Body of pancreas (tissue), 4 donors: ENCODE results near the gene SCN8A. TPM values are rescaled to one million over a fixed set of nuclear protein-coding genes. Genes with fewer than 3 reads are reported as not detected.

ENCODE experiments used
- ATAC-seq: fragments of 150-250 bp; one replicate; pipeline ENCODE4 v1.9.1; 2016
- DNase-seq, 4 donors: peaks; one replicate each; pipeline ENCODE4 v3.0.0-alpha.2; 2019
- H3K27ac ChIP-seq, 4 donors: fragments of 200-600 bp; sonication (generic); 1 replicate in 3 of 4; 2 replicates in 1 of 4; pipeline versions ENCODE4 v1.5.1 to v1.6.1; 2016 to 2019; ENCODE audit warnings: mild to moderate bottlenecking in 1 of 4, mixed read lengths in 1 of 4, moderate library complexity in 1 of 4
- H3K27me3 ChIP-seq, 2 donors: fragments of 200-600 bp; sonication (generic); one replicate each; pipeline ENCODE4 v1.6.0; 2016; ENCODE audit warnings: mild to moderate bottlenecking in 1 of 2
- H3K36me3 ChIP-seq, 2 donors: fragments of 200-600 bp; sonication (generic); replicated peaks in 1 of 2; 2 replicates each; pipeline ENCODE4 v1.5.1; 2016; ENCODE audit warnings: low read depth in 2 of 2; ENCODE audit not compliant: insufficient read depth in 1 of 2
- H3K4me1 ChIP-seq: fragments of 200-600 bp; sonication (generic); one replicate; pipeline ENCODE4 v1.6.0; 2016
- H3K4me3 ChIP-seq, 2 donors: fragments of 200-600 bp; sonication (generic); 1 replicate in 1 of 2; 2 replicates in 1 of 2; pipeline ENCODE4 v1.5.1; 2016 to 2019
- H3K9me3 ChIP-seq, 3 donors: fragments of 200-600 bp; sonication (generic); 1 replicate in 2 of 3; 2 replicates in 1 of 3; pipeline ENCODE4 v1.5.1; 2016
- CTCF ChIP-seq, 7 experiments: fragments of 450-650 bp in 4 of 7; fragments of 200-600 bp in 3 of 7; sonication (generic) in 3 of 7; IDR thresholded peaks; one replicate each; pipeline ENCODE4 v1.5.1; 2016 to 2019; ENCODE audit warnings: antibody characterized with exemption in 7 of 7
- POLR2A ChIP-seq, 3 donors: fragments of 450-650 bp; IDR thresholded peaks; one replicate each; pipeline ENCODE4 v1.6.1; 2016; ENCODE audit warnings: antibody characterized with exemption in 3 of 3, mild to moderate bottlenecking in 2 of 3
- WGBS, 2 donors: methylation state at CpG; one replicate each; pipeline ENCODE4 v1.1.5; 2017; 5-methylcytosine and 5-hydroxymethylcytosine counted together
- intact Hi-C: fragments of 100-400 bp; cut with DNase I; formaldehyde crosslinking; loops from one replicate; pipeline ENCODE4 v1.15.1; 2023
- total RNA-seq, 2 donors: library from RNA; depleted of rRNA; stranded (reverse); fragments of >200 nt; gene quantifications; one replicate each; pipeline ENCODE4 v1.1.0, GENCODE V29; 2016

SCN8A gene
- total RNA-seq, 2 donors from 2014 or later, result 4.9 to 11.2 TPM

GRCh38 chr12:51850965-51851299, 259.9 kb downstream of the SCN8A start:
- Histone ChIP-seq H3K4me1 (peaks cover 25% of the 10 kb centered on the region), H3K27ac (no peak overlapping the region), H3K9me3 (no peaks in the 10 kb centered on the region), H3K36me3 (no peaks in the 10 kb centered on the region), H3K4me3 (no peak overlapping the region), H3K27me3 (peaks cover 0 to 23% of the 10 kb centered on the region in 2 donors)
- ATAC-seq, result no peak
- no peak for DNase-seq
- intact Hi-C loops, result no loop called here
- WGBS, 2 donors, result 81 to 85% methylated on average over 4 of the region's 4 CpGs
- no peak for TF ChIP-seq CTCF (IDR thresholded peaks at IDR 0.05)
- TF ChIP-seq POLR2A (IDR thresholded peaks at IDR 0.05), result no peak

GRCh38 chr12:51851413-51852124, 260.5 kb downstream of the SCN8A start:
- 59 to 78% methylated on average over 7 to 8 of the region's 8 CpGs for WGBS, 2 donors
- Histone ChIP-seq H3K36me3 (no peaks in the 10 kb centered on the region), H3K9me3 (no peaks in the 10 kb centered on the region), H3K27me3 (peaks cover 0 to 17% of the 10 kb centered on the region in 2 donors), H3K4me3 (no peak overlapping the region), H3K27ac (no peak overlapping the region), H3K4me1 (peaks cover 26% of the 10 kb centered on the region)
- DNase-seq (no peak), ATAC-seq (no peak)
- TF ChIP-seq CTCF (IDR thresholded peaks at IDR 0.05) (no peak), POLR2A (IDR thresholded peaks at IDR 0.05) (no peak)
- intact Hi-C loops, result no loop called here

DNA sequence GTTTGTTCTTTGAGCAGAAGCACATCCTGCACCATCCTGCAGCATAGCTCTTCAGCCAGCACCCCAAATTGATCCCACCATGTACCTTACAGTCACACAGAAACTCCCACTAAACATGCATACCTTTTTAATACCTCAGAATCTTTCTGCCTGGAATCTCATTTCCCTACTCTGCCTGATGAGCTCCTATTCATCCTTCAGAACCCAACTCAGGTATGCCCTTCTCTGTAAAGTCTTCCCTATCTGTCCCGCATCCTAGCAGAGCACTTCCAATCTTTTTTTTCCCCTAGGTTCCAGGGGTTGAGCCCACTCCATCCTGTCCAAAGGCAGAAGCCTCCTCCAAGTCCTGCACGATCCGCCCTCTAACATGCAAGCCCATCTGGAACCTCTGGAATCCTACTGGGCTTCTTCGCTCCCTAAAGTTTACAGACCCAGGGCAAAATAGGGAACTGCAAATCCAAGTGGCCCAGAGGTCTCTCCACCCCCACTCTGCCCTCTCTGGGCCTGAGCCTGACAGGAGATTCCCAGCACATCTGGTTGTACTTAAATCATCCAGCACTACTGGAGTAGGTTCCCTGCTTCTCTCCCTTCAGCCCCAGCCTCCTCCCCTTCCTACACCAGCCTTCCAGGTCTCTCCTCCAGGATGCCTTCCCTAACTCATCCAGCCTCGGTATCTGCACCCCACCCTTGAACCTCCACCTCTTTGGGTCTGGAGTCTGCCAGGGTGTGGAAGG, 261.5 kb downstream of the SCN8A start:
- no peaks in the 10 kb centered on the region for H3K9me3 ChIP-seq
- ATAC-seq (no peak), DNase-seq (no peak)
- no peak for TF ChIP-seq POLR2A (IDR thresholded peaks at IDR 0.05)
- TF ChIP-seq CTCF (IDR thresholded peaks at IDR 0.05), result no peak
- no peaks in the 10 kb centered on the region for H3K36me3 ChIP-seq
- 82 to 96% methylated on average over 5 of the region's 5 CpGs for WGBS, 2 donors
- peaks cover 16% of the 10 kb centered on the region for H3K4me1 ChIP-seq
- no peak overlapping the region for H3K4me3 ChIP-seq
- intact Hi-C loops, result no loop called here
- H3K27ac ChIP-seq, result no peak overlapping the region
- peaks cover 0 to 8% of the 10 kb centered on the region in 2 donors for H3K27me3 ChIP-seq

DNA sequence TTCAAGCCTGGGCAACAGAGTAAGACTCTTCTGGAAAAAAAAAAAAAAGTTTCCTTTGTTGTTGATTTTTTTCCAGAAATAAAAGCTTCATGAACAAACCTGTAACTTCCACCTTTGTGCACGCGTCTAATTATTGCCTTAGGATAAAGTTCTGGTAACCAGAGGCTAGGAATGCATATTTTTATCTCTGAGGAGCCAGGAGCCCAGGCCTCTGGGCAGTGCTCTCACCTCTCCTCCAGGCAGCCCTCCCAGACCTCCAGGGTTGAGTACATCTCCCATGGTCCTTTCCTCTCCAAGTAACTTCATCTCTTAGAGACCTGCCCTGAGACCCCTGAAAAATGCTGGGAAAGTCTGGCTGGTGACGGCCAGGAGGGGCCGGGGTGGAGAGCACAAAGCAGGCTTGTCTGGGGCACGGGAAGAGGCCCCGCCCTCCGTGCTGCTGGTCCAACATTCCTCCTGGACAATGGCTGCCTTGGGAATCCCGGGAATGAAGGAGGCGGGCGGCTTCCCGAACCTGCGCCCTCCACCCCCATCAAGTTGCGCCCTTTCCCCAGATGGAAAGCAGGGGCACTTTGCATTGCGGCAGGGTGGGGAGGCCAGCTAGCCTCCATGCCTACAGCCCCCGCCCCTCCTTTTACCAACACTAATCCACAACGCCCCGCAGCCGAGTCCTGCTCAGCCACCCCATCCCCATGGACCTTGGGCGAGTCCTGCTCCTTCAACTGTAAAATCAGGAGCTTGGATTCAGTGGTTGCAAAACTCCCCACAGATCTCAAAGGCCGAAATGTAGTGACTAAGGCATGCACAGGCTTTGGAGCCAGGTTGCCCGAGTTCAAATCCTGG, 264.8 kb downstream of the SCN8A start:
- no peaks in the 10 kb centered on the region for H3K9me3 ChIP-seq
- no peak overlapping the region for H3K27ac ChIP-seq
- no peak overlapping the region for H3K4me3 ChIP-seq
- H3K27me3 ChIP-seq, result no peaks in the 10 kb centered on the region
- ATAC-seq (peak; percentile 68), DNase-seq (peak in 3 of 4 donors; percentile 20 to 44 (median 33))
- WGBS, 2 donors, result 10 to 20% methylated on average over 14 to 21 of the region's 21 CpGs
- no peak for TF ChIP-seq CTCF (IDR thresholded peaks at IDR 0.05)
- no peak for TF ChIP-seq POLR2A (IDR thresholded peaks at IDR 0.05)
- peaks cover 7% of the 10 kb centered on the region for H3K4me1 ChIP-seq
- intact Hi-C loops, result no loop called here
- H3K36me3 ChIP-seq, result no peaks in the 10 kb centered on the region
